Panc1 (cell line): ENCODE data around the gene ASPHD2. TPM values are rescaled to one million over a fixed set of nuclear protein-coding genes. Genes with fewer than 3 reads are reported as not detected.

Experiments
- ATAC-seq: fragments of 200-7000 bp; cut with Tn5 transposase; 2 replicates; pipeline ENCODE4 v1.9.1; 2020; ENCODE audit warnings: mild to moderate bottlenecking, moderate library complexity
- BruUV-seq: library from RNA; stranded (reverse); fragments of 400-500 nt; replicated peaks from 2 replicates; lab custom pipeline; 2021; lab: Mats Ljungman, UMichigan
- CTCF ChIA-PET: fragments of 300-600 bp; sonication (Branson Sonifier 250); formaldehyde crosslinking; loops from one replicate; lab custom pipeline; 2022; ENCODE audit warnings: antibody characterized with exemption; lab: Charles Lee
- POLR2A ChIA-PET: fragments of 300-600 bp; sonication (Branson Sonifier 250); formaldehyde crosslinking; loops from one replicate; lab custom pipeline; 2022; ENCODE audit warnings: antibody characterized with exemption; lab: Charles Lee
- DNase-seq: peaks from one replicate; pipeline ENCODE4 v3.0.0-alpha.2; 2010; ENCODE audit warnings: low read depth, low spot score
- H3K27ac ChIP-seq: 2 replicates; pipeline ENCODE4 v1.5.1; 2011; ENCODE audit warnings: mild to moderate bottlenecking, low read length, inconsistent platforms
- H3K27me3 ChIP-seq: fragments of 200-500 bp; sonication (Bioruptor generic); 2 replicates; pipeline ENCODE4 v1.6.0; 2014; ENCODE audit warnings: low read length, inconsistent platforms; ENCODE audit not compliant: control insufficient read depth, insufficient read depth
- H3K36me3 ChIP-seq: fragments of 200-500 bp; sonication (Bioruptor generic); 2 replicates; pipeline ENCODE4 v1.5.1; 2014; ENCODE audit warnings: inconsistent platforms, mild to moderate bottlenecking, low read length, moderate library complexity; ENCODE audit not compliant: control insufficient read depth, insufficient read depth
- H3K4me1 ChIP-seq: 2 replicates; pipeline ENCODE4 v1.5.1; 2011; ENCODE audit warnings: inconsistent platforms, mild to moderate bottlenecking, low read length, moderate library complexity; ENCODE audit not compliant: control insufficient read depth, insufficient read depth
- H3K4me3 ChIP-seq, 2 experiments: 2 replicates each; pipeline ENCODE4 v1.5.1; 2011 to 2012; ENCODE audit warnings: low read depth in 2 of 2, low read length in 2 of 2, mild to moderate bottlenecking in 2 of 2, inconsistent platforms in 1 of 2, moderate library complexity in 1 of 2
- H3K9me3 ChIP-seq: fragments of 200-500 bp; sonication (Bioruptor generic); 2 replicates; pipeline ENCODE4 v1.5.1; 2014; ENCODE audit warnings: low read depth, mild to moderate bottlenecking, inconsistent platforms, low read length, moderate library complexity; ENCODE audit not compliant: control insufficient read depth, insufficient read depth
- POLR2AphosphoS5 ChIP-seq: IDR thresholded peaks from 2 replicates; pipeline ENCODE4 v1.6.1; 2012; ENCODE audit warnings: mild to moderate bottlenecking, low read depth, low read length, moderate library complexity
- REST ChIP-seq, 2 experiments: IDR thresholded peaks; 2 replicates each; pipeline ENCODE4 v1.6.1; 2011 to 2012; ENCODE audit warnings: low read depth in 2 of 2, control low read depth in 1 of 2, low read length in 1 of 2, mild to moderate bottlenecking in 1 of 2, moderate library complexity in 1 of 2; ENCODE audit not compliant: insufficient read depth in 1 of 2
- SIN3A ChIP-seq: IDR thresholded peaks from 2 replicates; pipeline ENCODE4 v1.6.1; 2012; ENCODE audit warnings: low read depth, mild to moderate bottlenecking, low read length, moderate library complexity, borderline replicate concordance; ENCODE audit not compliant: insufficient read depth
- TCF7L2 ChIP-seq: IDR thresholded peaks from 2 replicates; pipeline ENCODE4 v1.6.1; 2011; ENCODE audit warnings: mild to moderate bottlenecking, low read depth, low read length, inconsistent platforms
- in situ Hi-C: cut with HindIII; loops from 2 replicates; pipeline ENCODE4 v1.10.0; 2016; ENCODE audit warnings: low sequenced_read_pairs, low pct_unique_long_range_greater_than_20kb
- intact Hi-C: fragments of 100-400 bp; cut with micrococcal nuclease; formaldehyde crosslinking; loops from one replicate; pipeline ENCODE4 v1.10.0; 2022; ENCODE audit not compliant: unreplicated experiment
- total RNA-seq: library from RNA; stranded (reverse); gene quantifications from one replicate; pipeline ENCODE4 v1.2.1, GENCODE V29; 2021; ENCODE audit not compliant: unreplicated experiment
- TF ChIP-seq, protein P1 (sequence below): fragments of 450-650 bp; IDR thresholded peaks from 2 replicates; pipeline ENCODE4 v1.5.1; 2017; ENCODE audit warnings: mild to moderate bottlenecking

The ASPHD2 gene
- total RNA-seq, 1 experiment from 2014 or later: 0.15 TPM

- H3K9me3 ChIP-seq: no peaks in the 10 kb centered on the region
- H3K4me3 ChIP-seq: no peak overlapping the region
- peaks cover 6% of the 10 kb centered on the region; the same call in 1 of the 2 replicates for H3K36me3 ChIP-seq
- H3K27me3 ChIP-seq: no peaks in the 10 kb centered on the region
- ATAC-seq (no peak), DNase-seq (no peak)
- no TSS peak for BruUV-seq
- POLR2A ChIA-PET: interaction anchor here (0.7 kb wide), 1 partner anchor 35 kb away, joined by 5 read pairs; no protein-coding TSS in a partner anchor
- CTCF ChIA-PET: no interaction called here
- intact Hi-C loops: no loop called here
- H3K4me1 ChIP-seq: peaks cover 18% of the 10 kb centered on the region
- in situ Hi-C loops: no loop called here
- no peak overlapping the region for H3K27ac ChIP-seq
- TF ChIP-seq SIN3A (no peak), TCF7L2 (no peak), POLR2AphosphoS5 (no peak), REST (IDR thresholded peaks at IDR 0.05; ENCODE audit: insufficient read depth in 1 of 2, low read depth in 2 of 2, low read length in 1 of 2) (no peak)
- TF ChIP-seq, protein P1, sequence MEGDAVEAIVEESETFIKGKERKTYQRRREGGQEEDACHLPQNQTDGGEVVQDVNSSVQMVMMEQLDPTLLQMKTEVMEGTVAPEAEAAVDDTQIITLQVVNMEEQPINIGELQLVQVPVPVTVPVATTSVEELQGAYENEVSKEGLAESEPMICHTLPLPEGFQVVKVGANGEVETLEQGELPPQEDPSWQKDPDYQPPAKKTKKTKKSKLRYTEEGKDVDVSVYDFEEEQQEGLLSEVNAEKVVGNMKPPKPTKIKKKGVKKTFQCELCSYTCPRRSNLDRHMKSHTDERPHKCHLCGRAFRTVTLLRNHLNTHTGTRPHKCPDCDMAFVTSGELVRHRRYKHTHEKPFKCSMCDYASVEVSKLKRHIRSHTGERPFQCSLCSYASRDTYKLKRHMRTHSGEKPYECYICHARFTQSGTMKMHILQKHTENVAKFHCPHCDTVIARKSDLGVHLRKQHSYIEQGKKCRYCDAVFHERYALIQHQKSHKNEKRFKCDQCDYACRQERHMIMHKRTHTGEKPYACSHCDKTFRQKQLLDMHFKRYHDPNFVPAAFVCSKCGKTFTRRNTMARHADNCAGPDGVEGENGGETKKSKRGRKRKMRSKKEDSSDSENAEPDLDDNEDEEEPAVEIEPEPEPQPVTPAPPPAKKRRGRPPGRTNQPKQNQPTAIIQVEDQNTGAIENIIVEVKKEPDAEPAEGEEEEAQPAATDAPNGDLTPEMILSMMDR: no peak
These were observed 47.8 kb downstream of the ASPHD2 start for GRCh38 chr22:26476705-26477340.

- TF ChIP-seq, protein P1: no peak
- no peak for TF ChIP-seq SIN3A
- TF ChIP-seq REST (IDR thresholded peaks at IDR 0.05; ENCODE audit: insufficient read depth in 1 of 2, low read depth in 2 of 2, low read length in 1 of 2): no peak
- TF ChIP-seq POLR2AphosphoS5: no peak
- no peak for TF ChIP-seq TCF7L2
- no peak overlapping the region for H3K27ac ChIP-seq
- ChIA-PET POLR2A (no interaction called here), CTCF (no interaction called here)
- H3K4me3 ChIP-seq: no peak overlapping the region
- no peak for ATAC-seq
- no peaks in the 10 kb centered on the region for H3K9me3 ChIP-seq
- intact Hi-C loops: no loop called here
- H3K4me1 ChIP-seq: peaks cover 23% of the 10 kb centered on the region
- H3K27me3 ChIP-seq: no peaks in the 10 kb centered on the region
- no TSS peak for BruUV-seq
- peaks cover 2% of the 10 kb centered on the region; the same call in 1 of the 2 replicates for H3K36me3 ChIP-seq
- in situ Hi-C loops: no loop called here
- no peak for DNase-seq
These were observed 48.3 kb downstream of the ASPHD2 start for GRCh38 chr22:26477341-26477731.
